Measurements from ENCODE around the gene RASSF9. TPM values are rescaled to one million over a fixed set of nuclear protein-coding genes. Genes with fewer than 3 reads are reported as not detected.

RASSF9 gene
- total RNA-seq, 1 donor from 2014 or later, result 2.1 TPM

GRCh38 chr12:85759623-85760022 is 76.6 kb downstream of the RASSF9 start:
- no peak overlapping the region for H3K4me3 ChIP-seq (ENCODE audit: low read depth, low read length)
- FAIRE-seq, result no peak
- H3K27me3 ChIP-seq (ENCODE audit: control insufficient read depth, insufficient read depth, low read length), result no peaks in the 10 kb centered on the region
- H3K36me3 ChIP-seq (ENCODE audit: control insufficient read depth, insufficient read depth, low read length), result no peaks in the 10 kb centered on the region
- no peak for DNase-seq (ENCODE audit: low read depth)
- no peak for TF ChIP-seq CTCF (IDR thresholded peaks at IDR 0.05; ENCODE audit: insufficient read depth, low read length, severe bottlenecking)

- TF ChIP-seq CTCF (IDR thresholded peaks at IDR 0.05; ENCODE audit: insufficient read depth, low read length, severe bottlenecking), result no peak
- DNase-seq (ENCODE audit: low read depth) (no peak), FAIRE-seq (no peak)
- Histone ChIP-seq H3K27me3 (ENCODE audit: control insufficient read depth, insufficient read depth, low read length) (no peaks in the 10 kb centered on the region), H3K4me3 (ENCODE audit: low read depth, low read length) (no peak overlapping the region), H3K36me3 (ENCODE audit: control insufficient read depth, insufficient read depth, low read length) (no peaks in the 10 kb centered on the region)
Observed at GRCh38 chr12:85759091-85759490, 77.1 kb downstream of the RASSF9 start.

GRCh38 chr12:85755760-85756159 is 80.4 kb downstream of the RASSF9 start:
- Histone ChIP-seq H3K36me3 (ENCODE audit: control insufficient read depth, insufficient read depth, low read length) (no peaks in the 10 kb centered on the region), H3K27me3 (ENCODE audit: control insufficient read depth, insufficient read depth, low read length) (no peaks in the 10 kb centered on the region), H3K4me3 (ENCODE audit: low read depth, low read length) (no peak overlapping the region)
- DNase-seq (ENCODE audit: low read depth) (peak; percentile 86), FAIRE-seq (no peak)
- TF ChIP-seq CTCF (IDR thresholded peaks at IDR 0.05; ENCODE audit: insufficient read depth, low read length, severe bottlenecking), result peak; percentile 57

Other genes starting within 250 kb of the RASSF9 start
- gene NTS, start 37.9 kb upstream of the RASSF9 start, total RNA-seq, result 0.13 TPM in 1 of 2 replicates, not detected in the other